WI38 (cell line): ENCODE results near the gene VAMP4.
"Not testable (repeated sequence)": the region's sequence is repeated elsewhere in the genome, so short reads cannot be mapped to it uniquely, and the experiment has no call there.

Experiments
- H3K4me3 ChIP-seq: 2 replicates; pipeline ENCODE4 v1.5.1; 2011; ENCODE audit warnings: low read depth, mild to moderate bottlenecking, control low read depth, low read length
- CTCF ChIP-seq: IDR thresholded peaks from 2 replicates; pipeline ENCODE4 v1.5.1; 2012; ENCODE audit warnings: low read depth, mild to moderate bottlenecking, control low read depth, low read length

Gene VAMP4

GRCh38 chr1:171668372-171668771, 73.5 kb downstream of the VAMP4 start:
- TF ChIP-seq CTCF = no peak
- no peak overlapping the region for H3K4me3 ChIP-seq

DNA sequence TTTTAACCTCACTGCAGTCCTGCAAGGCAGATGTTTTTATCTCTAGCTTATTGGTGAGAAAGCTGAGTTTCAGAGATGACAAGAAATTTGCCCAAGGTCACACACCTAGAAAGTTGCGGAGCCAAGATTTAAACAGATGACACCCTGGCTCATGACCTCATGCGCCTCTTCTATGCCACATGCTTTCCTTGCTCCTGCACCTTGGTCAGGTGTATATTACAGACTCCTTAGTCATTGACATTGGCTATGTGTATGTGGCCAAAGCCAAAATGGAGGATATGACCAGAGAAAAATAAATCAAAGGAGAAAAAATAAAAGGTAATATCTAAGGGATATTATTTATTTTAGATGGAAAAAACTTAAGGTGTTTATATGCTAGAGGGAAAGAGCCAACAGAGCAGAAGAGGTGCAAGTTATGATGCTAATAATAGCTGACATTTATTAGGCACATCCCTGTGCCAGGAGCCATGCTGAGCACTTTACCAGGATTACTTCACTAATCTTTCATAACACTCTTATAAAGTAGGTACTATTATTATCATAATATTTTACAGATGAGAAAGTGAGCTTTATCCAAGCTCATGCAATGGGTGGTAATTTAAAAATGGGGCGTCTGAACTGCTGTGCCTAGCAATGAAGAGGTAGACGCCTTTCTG, 75.6 kb downstream of the VAMP4 start:
- H3K4me3 ChIP-seq = no peak overlapping the region
- no peak for TF ChIP-seq CTCF

DNA sequence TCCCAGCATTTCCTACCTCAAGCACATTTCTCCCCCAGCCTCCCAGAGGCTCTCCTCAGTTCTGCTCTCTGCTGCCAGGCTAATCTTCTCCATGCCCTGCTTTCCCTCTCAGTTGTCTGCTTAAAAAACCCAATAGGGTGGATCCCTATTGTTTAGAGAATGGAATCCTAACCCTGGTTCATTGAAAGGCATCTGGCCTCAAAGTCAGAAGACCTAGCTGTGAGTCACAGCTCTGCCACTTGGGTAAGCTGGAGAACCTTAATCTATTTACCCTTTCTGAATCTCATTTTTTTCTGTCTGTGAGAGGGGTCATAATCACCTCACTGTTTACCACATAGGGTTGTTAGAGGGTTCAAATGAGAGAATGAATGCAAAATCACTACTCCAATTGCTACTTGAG, 76.9 kb downstream of the VAMP4 start:
- TF ChIP-seq CTCF = no peak
- no peak overlapping the region for H3K4me3 ChIP-seq

DNA sequence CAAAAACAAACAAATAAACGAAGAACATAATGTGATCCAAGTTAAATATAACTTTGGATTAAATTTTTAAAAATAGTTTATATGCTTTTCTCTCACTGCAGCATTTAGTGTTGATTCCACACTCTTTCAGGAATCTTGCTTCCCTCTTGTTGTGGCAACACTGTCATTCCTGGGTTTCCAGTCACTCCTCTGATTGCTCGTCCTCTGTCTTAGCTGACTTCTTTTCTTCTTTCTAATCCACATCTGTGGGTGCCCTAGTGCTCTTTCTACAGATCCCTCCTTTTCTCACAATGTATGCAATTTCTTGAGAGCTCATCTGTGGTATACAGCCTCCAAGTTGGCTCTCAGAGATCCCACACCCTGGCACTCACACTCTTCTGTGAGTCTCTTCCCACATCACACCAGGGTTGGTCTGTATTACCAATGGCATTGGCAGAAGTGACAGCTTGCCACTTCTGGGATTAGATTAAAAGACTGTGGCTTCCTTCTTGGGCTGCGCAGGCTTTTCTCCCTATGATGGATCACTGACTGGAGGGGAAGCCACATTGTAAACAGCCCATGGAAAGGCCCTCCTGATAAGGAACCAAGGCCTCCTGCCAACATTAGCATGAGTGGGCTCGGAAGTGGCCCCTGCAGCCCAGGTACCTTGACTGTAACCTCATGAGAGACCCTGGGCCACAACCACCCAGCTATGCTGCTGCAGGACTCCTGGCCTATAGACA, 77.8 kb downstream of the VAMP4 start:
- no peak overlapping the region for H3K4me3 ChIP-seq
- TF ChIP-seq CTCF = no peak

GRCh38 chr1:171663036-171663853, 78.6 kb downstream of the VAMP4 start:
- TF ChIP-seq CTCF = no peak
- no peak overlapping the region for H3K4me3 ChIP-seq

GRCh38 chr1:171661076-171661650, 80.7 kb downstream of the VAMP4 start:
- TF ChIP-seq CTCF = no peak

GRCh38 chr1:171656206-171656605, 85.7 kb downstream of the VAMP4 start:
- H3K4me3 ChIP-seq = not testable (repeated sequence)

More at GRCh38 chr1:171661076-171661650, 80.7 kb downstream of the VAMP4 start:
- no peak overlapping the region for H3K4me3 ChIP-seq
